Right atrium auricular region (tissue), 2 donors: ENCODE measurements around the gene XPR1. TPM values are rescaled to one million over a fixed set of nuclear protein-coding genes. Genes with fewer than 3 reads are reported as not detected.

Experiments
- DNase-seq: peaks from one replicate; pipeline ENCODE4 v3.0.0-alpha.2; 2019; ENCODE audit warnings: low spot score
- H3K27ac ChIP-seq, 2 donors: fragments of 200-600 bp; sonication (generic); 1 replicate in 1 of 2; 2 replicates in 1 of 2; pipeline ENCODE4 v1.5.1; 2016 to 2019
- H3K27me3 ChIP-seq, 2 donors: fragments of 200-600 bp; sonication (generic); one replicate each; pipeline versions ENCODE4 v1.5.1 to v1.6.0; 2017 to 2019
- H3K36me3 ChIP-seq: fragments of 200-600 bp; sonication (generic); one replicate; pipeline ENCODE4 v1.5.1; 2016
- H3K4me1 ChIP-seq, 2 donors: fragments of 200-600 bp; sonication (generic); one replicate each; pipeline versions ENCODE4 v1.5.1 to v1.6.0; 2017 to 2019
- H3K4me3 ChIP-seq, 2 donors: fragments of 200-600 bp; sonication (generic); 1 replicate in 1 of 2; 2 replicates in 1 of 2; pipeline ENCODE4 v1.5.1; 2017 to 2019; ENCODE audit warnings: mild to moderate bottlenecking in 1 of 2, moderate library complexity in 1 of 2
- H3K9me3 ChIP-seq, 2 donors: fragments of 200-600 bp; sonication (generic); one replicate each; pipeline ENCODE4 v1.5.1; 2019
- CTCF ChIP-seq, 2 donors: fragments of 200-600 bp; sonication (generic); IDR thresholded peaks; one replicate each; pipeline ENCODE4 v1.5.1; 2019; ENCODE audit warnings: antibody characterized with exemption in 2 of 2
- total RNA-seq, 2 donors: library from RNA; depleted of rRNA; stranded (reverse); fragments of >200 nt; gene quantifications; one replicate each; pipeline ENCODE4 v1.1.0, GENCODE V29; 2016

Gene XPR1
- total RNA-seq, 2 donors from 2014 or later = 30.0 to 53.0 TPM

GRCh38 chr1:180757657-180758056 lies 125.8 kb downstream of the XPR1 start:
- Histone ChIP-seq H3K27ac (no peak overlapping the region), H3K36me3 (no peaks in the 10 kb centered on the region), H3K4me1 (no peaks in the 10 kb centered on the region), H3K4me3 (no peak overlapping the region), H3K9me3 (no peaks in the 10 kb centered on the region), H3K27me3 (no peaks in the 10 kb centered on the region)
- no peak for DNase-seq
- TF ChIP-seq CTCF (IDR thresholded peaks at IDR 0.05) = no peak

GRCh38 chr1:180762796-180763195 lies 131.0 kb downstream of the XPR1 start:
- Histone ChIP-seq H3K27ac (no peak overlapping the region), H3K36me3 (no peaks in the 10 kb centered on the region), H3K4me1 (no peaks in the 10 kb centered on the region), H3K9me3 (no peaks in the 10 kb centered on the region), H3K27me3 (no peaks in the 10 kb centered on the region), H3K4me3 (no peak overlapping the region)
- TF ChIP-seq CTCF (IDR thresholded peaks at IDR 0.05) = no peak
- no peak for DNase-seq

GRCh38 chr1:180765151-180765550 lies 133.3 kb downstream of the XPR1 start:
- no peak overlapping the region for H3K27ac ChIP-seq
- no peaks in the 10 kb centered on the region for H3K36me3 ChIP-seq
- H3K27me3 ChIP-seq = no peaks in the 10 kb centered on the region
- H3K4me1 ChIP-seq = no peaks in the 10 kb centered on the region
- TF ChIP-seq CTCF (IDR thresholded peaks at IDR 0.05) = no peak
- no peak overlapping the region for H3K4me3 ChIP-seq
- DNase-seq = no peak
- H3K9me3 ChIP-seq = no peaks in the 10 kb centered on the region

- Histone ChIP-seq H3K36me3 (no peaks in the 10 kb centered on the region), H3K4me3 (no peak overlapping the region), H3K4me1 (no peaks in the 10 kb centered on the region), H3K27me3 (no peaks in the 10 kb centered on the region), H3K27ac (no peak overlapping the region), H3K9me3 (no peaks in the 10 kb centered on the region)
- no peak for DNase-seq
- TF ChIP-seq CTCF (IDR thresholded peaks at IDR 0.05) = no peak
These were observed 138.1 kb downstream of the XPR1 start for GRCh38 chr1:180769889-180770288.

- no peak overlapping the region for H3K27ac ChIP-seq
- H3K36me3 ChIP-seq = no peaks in the 10 kb centered on the region
- H3K4me3 ChIP-seq = no peak overlapping the region
- H3K4me1 ChIP-seq = no peaks in the 10 kb centered on the region
- no peak for DNase-seq
- no peak for TF ChIP-seq CTCF (IDR thresholded peaks at IDR 0.05)
- no peaks in the 10 kb centered on the region for H3K9me3 ChIP-seq
- H3K27me3 ChIP-seq = no peaks in the 10 kb centered on the region
These were observed 141.5 kb downstream of the XPR1 start for GRCh38 chr1:180773210-180773865.

GRCh38 chr1:180775801-180776200 lies 144.0 kb downstream of the XPR1 start:
- Histone ChIP-seq H3K4me3 (no peak overlapping the region), H3K9me3 (no peaks in the 10 kb centered on the region), H3K27ac (no peak overlapping the region), H3K36me3 (no peaks in the 10 kb centered on the region), H3K4me1 (no peaks in the 10 kb centered on the region), H3K27me3 (no peaks in the 10 kb centered on the region)
- no peak for DNase-seq
- no peak for TF ChIP-seq CTCF (IDR thresholded peaks at IDR 0.05)
